ENCODE results near the gene TAF6L. TPM values are rescaled to one million over a fixed set of nuclear protein-coding genes. Genes with fewer than 3 reads are reported as not detected.

TAF6L gene
- total and polyA plus RNA-seq, 9 of the 15 experiments (the other 6 are each of a cell fraction or from before 2014, with no cell fraction given): 0.04 to 45.5 (median 20.8) TPM

GRCh38 chr11:62786318-62787004, 15.3 kb downstream of the TAF6L start (continued):
- TF ChIP-seq CHD7 (IDR thresholded peaks at IDR 0.05; ENCODE audit: low read depth, low read length): no peak
- TF ChIP-seq TAF1 (IDR thresholded peaks at IDR 0.05; ENCODE audit: control insufficient read depth, extremely low read depth, insufficient read depth, low read length, severe bottlenecking): no peak
- TF ChIP-seq SREBF1 (IDR thresholded peaks at IDR 0.05; ENCODE audit: borderline replicate concordance, low read depth, low read length): no peak
- TF ChIP-seq HDAC1 (IDR thresholded peaks at IDR 0.05): peak in 1 of 2 experiments; percentile 52; a peak in 1 of 4 replicates
- no peak for TF ChIP-seq CHD4 (IDR thresholded peaks at IDR 0.05; ENCODE audit: insufficient read depth, insufficient replicate concordance, low read depth, low read length, poor library complexity, severe bottlenecking)
- no peak for TF ChIP-seq MXD1 (CRISPR knock-in tag; IDR thresholded peaks at IDR 0.05; ENCODE audit: borderline replicate concordance, poor library complexity, severe bottlenecking)
- no peak for TF ChIP-seq HLTF (IDR thresholded peaks at IDR 0.05)
- no peak for TF ChIP-seq RFX7 (CRISPR knock-in tag; IDR thresholded peaks at IDR 0.05)
- no peak for TF ChIP-seq FOS (IDR thresholded peaks at IDR 0.05; ENCODE audit: extremely low read depth, insufficient read length)
- TF ChIP-seq SRSF9 (IDR thresholded peaks at IDR 0.05; ENCODE audit: borderline replicate concordance, low read depth, low read length): no peak
- TF ChIP-seq HCFC1 (IDR thresholded peaks at IDR 0.05; ENCODE audit: low read depth, low read length): peak; percentile 61
- TF ChIP-seq CBX5 (IDR thresholded peaks at IDR 0.05; ENCODE audit: borderline replicate concordance, low read depth): no peak
- no peak for TF ChIP-seq ZNF133 (CRISPR knock-in tag; IDR thresholded peaks at IDR 0.05)
- no peak for TF ChIP-seq ZEB2 (IDR thresholded peaks at IDR 0.05)
